HCT116 (cell line): ENCODE measurements around the gene ZFP92. TPM values are rescaled to one million over a fixed set of nuclear protein-coding genes. Genes with fewer than 3 reads are reported as not detected.

ENCODE experiments used
- ATAC-seq: fragments of 200-7000 bp; cut with Tn5 transposase; 2 replicates; pipeline ENCODE4 v1.9.1; 2020; ENCODE audit warnings: mild to moderate bottlenecking, moderate library complexity
- BruUV-seq: library from RNA; stranded (reverse); fragments of 400-500 nt; replicated peaks from 2 replicates; lab custom pipeline; 2021; lab: Mats Ljungman, UMichigan
- CTCF ChIA-PET: fragments of 300-600 bp; sonication (Branson Sonifier 250); formaldehyde crosslinking; loops from one replicate; lab custom pipeline; 2021; ENCODE audit warnings: antibody characterized with exemption; lab: Charles Lee
- POLR2A ChIA-PET: fragments of 300-600, 350-600 bp; sonication (Branson Sonifier 250); formaldehyde crosslinking; loops from one replicate; lab custom pipeline; 2021; ENCODE audit warnings: antibody characterized with exemption; lab: Charles Lee
- RAD21 ChIA-PET, 2 experiments: fragments of 300-600 bp; sonication (Branson Sonifier 250); formaldehyde crosslinking; loops; one replicate each; lab custom pipeline; 2023; ENCODE audit warnings: low total read pairs in 2 of 2; ENCODE audit not compliant: uncharacterized antibody in 2 of 2, unreplicated experiment in 2 of 2, low non-redundant PET in 1 of 2; lab: Charles Lee
- DNase-seq: peaks from one replicate; pipeline ENCODE4 v3.0.0-alpha.2; 2010; ENCODE audit warnings: low read depth, low spot score
- H2AFZ ChIP-seq: fragments of 200-600 bp; shearing (Covaris generic), sonication (generic); 2 replicates; pipeline ENCODE4 v1.6.1; 2017; ENCODE audit warnings: low read depth, mixed run types, mixed read lengths, antibody characterized with exemption, low read length; ENCODE audit not compliant: poor library complexity, severe bottlenecking
- H3K27ac ChIP-seq: 2 replicates; pipeline ENCODE4 v1.5.1; 2012; ENCODE audit warnings: low read depth, low read length
- H3K27me3 ChIP-seq: fragments of 200-600 bp; sonication (generic); 2 replicates; pipeline ENCODE4 v1.6.1; 2016; ENCODE audit warnings: mixed run types, low read length, mixed read lengths; ENCODE audit not compliant: insufficient read depth
- H3K36me3 ChIP-seq, 2 experiments: fragments of 200-500 bp in 1 of 2; fragments of 200-600 bp in 1 of 2; sonication (Bioruptor generic) in 1 of 2; sonication (generic) in 1 of 2; 2 replicates each; pipeline versions ENCODE4 v1.5.1 to v1.6.1; 2014 to 2016; ENCODE audit warnings: low read length in 2 of 2, inconsistent platforms in 1 of 2, mixed read lengths in 1 of 2, mixed run types in 1 of 2; ENCODE audit not compliant: insufficient read depth in 2 of 2, control insufficient read depth in 1 of 2
- H3K4me1 ChIP-seq, 2 experiments: fragments of 200-600 bp in 1 of 2; sonication (generic) in 1 of 2; 2 replicates each; pipeline versions ENCODE4 v1.5.1 to v1.6.1; 2012 to 2017; ENCODE audit warnings: low read length in 2 of 2, inconsistent platforms in 1 of 2, mild to moderate bottlenecking in 1 of 2, mixed read lengths in 1 of 2, mixed run types in 1 of 2, moderate library complexity in 1 of 2; ENCODE audit not compliant: insufficient read depth in 2 of 2, control insufficient read depth in 1 of 2
- H3K4me2 ChIP-seq: fragments of 200-600 bp; sonication (generic); 2 replicates; pipeline ENCODE4 v1.6.1; 2017; ENCODE audit warnings: mixed run types, low read length, mixed read lengths
- H3K4me3 ChIP-seq, 2 experiments: fragments of 200-600 bp in 1 of 2; sonication (generic) in 1 of 2; replicated peaks in 1 of 2; 2 replicates each; pipeline ENCODE4 v1.5.1; 2011 to 2016; ENCODE audit warnings: low read length in 2 of 2, control low read depth in 1 of 2, low read depth in 1 of 2, mild to moderate bottlenecking in 1 of 2, mixed read lengths in 1 of 2, mixed run types in 1 of 2
- H3K79me2 ChIP-seq: fragments of 200-600 bp; sonication (generic); 2 replicates; pipeline ENCODE4 v1.6.1; 2017; ENCODE audit warnings: mild to moderate bottlenecking, mixed run types, low read length, moderate library complexity, mixed read lengths; ENCODE audit not compliant: insufficient read depth
- H3K9ac ChIP-seq: fragments of 200-600 bp; sonication (generic); 2 replicates; pipeline ENCODE4 v1.6.1; 2016; ENCODE audit warnings: low read length, mixed read lengths
- H3K9me2 ChIP-seq: fragments of 200-600 bp; sonication (generic), shearing (Covaris generic); 2 replicates; pipeline ENCODE4 v1.6.1; 2017; ENCODE audit warnings: mixed run types, mild to moderate bottlenecking, moderate library complexity; ENCODE audit not compliant: insufficient read depth
- H3K9me3 ChIP-seq, 2 experiments: fragments of 200-500 bp in 1 of 2; fragments of 200-600 bp in 1 of 2; sonication (Bioruptor generic) in 1 of 2; sonication (generic) in 1 of 2; 2 replicates each; pipeline ENCODE4 v1.6.1; 2014 to 2017; ENCODE audit warnings: low read length in 2 of 2, mixed read lengths in 2 of 2, inconsistent platforms in 1 of 2, low read depth in 1 of 2, mild to moderate bottlenecking in 1 of 2, mixed run types in 1 of 2, moderate library complexity in 1 of 2; ENCODE audit not compliant: control insufficient read depth in 1 of 2, insufficient read depth in 1 of 2
- H4K20me1 ChIP-seq: fragments of 200-600 bp; sonication (generic), shearing (Covaris generic); 2 replicates; pipeline ENCODE4 v1.6.1; 2017; ENCODE audit warnings: mixed run types, mild to moderate bottlenecking, moderate library complexity; ENCODE audit not compliant: insufficient read depth
- CEBPB ChIP-seq: IDR thresholded peaks from 2 replicates; pipeline ENCODE4 v1.6.1; 2012; ENCODE audit warnings: low read depth
- CTCF ChIP-seq, 3 experiments: fragments of 200-600 bp in 1 of 3; sonication (generic) in 1 of 3; IDR thresholded peaks in 2 of 3; conservative IDR thresholded peaks in 1 of 3; 2 replicates each; pipeline ENCODE4 v1.5.1; 2012 to 2017; ENCODE audit warnings: low read depth in 2 of 3, low read length in 2 of 3, antibody characterized with exemption in 1 of 3, borderline replicate concordance in 1 of 3, control low read depth in 1 of 3, mild to moderate bottlenecking in 1 of 3, mixed read lengths in 1 of 3, mixed run types in 1 of 3, moderate library complexity in 1 of 3; ENCODE audit not compliant: insufficient read depth in 1 of 3
- EZH2 ChIP-seq: fragments of 200-600 bp; sonication (generic); IDR thresholded peaks from 2 replicates; pipeline ENCODE4 v1.6.1; 2017; ENCODE audit warnings: antibody characterized with exemption, mixed run types
- SRF ChIP-seq: IDR thresholded peaks from 2 replicates; pipeline ENCODE4 v1.6.1; 2012; ENCODE audit warnings: low read depth
- TCF7L2 ChIP-seq: IDR thresholded peaks from 2 replicates; pipeline ENCODE4 v1.7.0; 2011; ENCODE audit warnings: borderline replicate concordance, inconsistent platforms; ENCODE audit not compliant: insufficient read depth, insufficient read length; ENCODE audit errors: extremely low read depth
- ZBTB33 ChIP-seq: IDR thresholded peaks from 2 replicates; pipeline ENCODE4 v1.6.1; 2011; ENCODE audit warnings: mild to moderate bottlenecking, low read length, moderate library complexity; ENCODE audit not compliant: insufficient replicate concordance; ENCODE audit errors: extremely low read depth
- intact Hi-C: fragments of 100-400 bp; cut with micrococcal nuclease; formaldehyde crosslinking; loops from 2 replicates; pipeline ENCODE4 v1.10.0; 2022
- total RNA-seq: library from RNA; stranded (reverse); gene quantifications from one replicate; pipeline ENCODE4 v1.2.1, GENCODE V29; 2021; ENCODE audit not compliant: unreplicated experiment
- TF ChIP-seq, protein P1 (sequence below): IDR thresholded peaks from 2 replicates; pipeline ENCODE4 v1.6.1; 2012; ENCODE audit warnings: low read depth

Gene ZFP92
- total RNA-seq, 1 experiment from 2014 or later = not detected

DNA sequence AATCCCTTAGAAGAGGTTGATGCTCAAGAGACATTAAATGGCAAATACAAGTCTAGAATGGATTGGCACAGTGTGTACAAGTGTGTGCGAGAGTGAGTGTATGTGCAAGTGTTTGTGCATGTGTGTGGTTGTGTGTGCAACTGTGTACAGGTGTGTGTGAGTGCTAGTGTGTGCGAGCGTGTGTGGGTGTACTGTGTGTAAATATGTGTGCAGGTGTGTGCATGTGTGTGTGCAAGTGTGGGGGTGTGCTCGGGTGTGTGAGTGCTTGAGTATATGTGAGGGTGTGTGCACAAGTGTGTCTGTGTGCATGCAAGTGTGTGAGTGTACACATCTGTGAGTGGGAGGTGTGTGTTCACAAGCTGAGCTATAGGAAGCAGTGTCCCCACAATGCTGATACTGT, 28.7 kb downstream of the ZFP92 start:
- RAD21 ChIA-PET = no interaction called here
- ATAC-seq (no peak), DNase-seq (no peak)
- Histone ChIP-seq H3K9me2 (no peaks in the 10 kb centered on the region), H3K4me2 (no peak overlapping the region), H3K9ac (no peak overlapping the region), H3K27me3 (no peaks in the 10 kb centered on the region), H3K36me3 (no peaks in the 10 kb centered on the region), H3K27ac (no peak overlapping the region), H3K4me3 (no peak overlapping the region), H3K9me3 (no peaks in the 10 kb centered on the region), H2AFZ (no peak overlapping the region), H3K79me2 (no peaks in the 10 kb centered on the region), H4K20me1 (no peaks in the 10 kb centered on the region), H3K4me1 (peaks cover 0 to 7% of the 10 kb centered on the region in 2 experiments; a peak in 1 of 4 replicates)
- no peak for TF ChIP-seq CTCF (IDR thresholded peaks at IDR 0.05 in 2 of 3, conservative IDR thresholded peaks at IDR 0.05 in 1 of 3; ENCODE audit: borderline replicate concordance in 1 of 3, insufficient read depth in 1 of 3, low read depth in 2 of 3, low read length in 2 of 3)
- TF ChIP-seq, protein P1, sequence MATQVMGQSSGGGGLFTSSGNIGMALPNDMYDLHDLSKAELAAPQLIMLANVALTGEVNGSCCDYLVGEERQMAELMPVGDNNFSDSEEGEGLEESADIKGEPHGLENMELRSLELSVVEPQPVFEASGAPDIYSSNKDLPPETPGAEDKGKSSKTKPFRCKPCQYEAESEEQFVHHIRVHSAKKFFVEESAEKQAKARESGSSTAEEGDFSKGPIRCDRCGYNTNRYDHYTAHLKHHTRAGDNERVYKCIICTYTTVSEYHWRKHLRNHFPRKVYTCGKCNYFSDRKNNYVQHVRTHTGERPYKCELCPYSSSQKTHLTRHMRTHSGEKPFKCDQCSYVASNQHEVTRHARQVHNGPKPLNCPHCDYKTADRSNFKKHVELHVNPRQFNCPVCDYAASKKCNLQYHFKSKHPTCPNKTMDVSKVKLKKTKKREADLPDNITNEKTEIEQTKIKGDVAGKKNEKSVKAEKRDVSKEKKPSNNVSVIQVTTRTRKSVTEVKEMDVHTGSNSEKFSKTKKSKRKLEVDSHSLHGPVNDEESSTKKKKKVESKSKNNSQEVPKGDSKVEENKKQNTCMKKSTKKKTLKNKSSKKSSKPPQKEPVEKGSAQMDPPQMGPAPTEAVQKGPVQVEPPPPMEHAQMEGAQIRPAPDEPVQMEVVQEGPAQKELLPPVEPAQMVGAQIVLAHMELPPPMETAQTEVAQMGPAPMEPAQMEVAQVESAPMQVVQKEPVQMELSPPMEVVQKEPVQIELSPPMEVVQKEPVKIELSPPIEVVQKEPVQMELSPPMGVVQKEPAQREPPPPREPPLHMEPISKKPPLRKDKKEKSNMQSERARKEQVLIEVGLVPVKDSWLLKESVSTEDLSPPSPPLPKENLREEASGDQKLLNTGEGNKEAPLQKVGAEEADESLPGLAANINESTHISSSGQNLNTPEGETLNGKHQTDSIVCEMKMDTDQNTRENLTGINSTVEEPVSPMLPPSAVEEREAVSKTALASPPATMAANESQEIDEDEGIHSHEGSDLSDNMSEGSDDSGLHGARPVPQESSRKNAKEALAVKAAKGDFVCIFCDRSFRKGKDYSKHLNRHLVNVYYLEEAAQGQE = no peak
- no peak for TF ChIP-seq CEBPB
- TF ChIP-seq SRF = no peak
- no peak for TF ChIP-seq ZBTB33
- no peak for TF ChIP-seq TCF7L2
- TF ChIP-seq EZH2 = no peak
- POLR2A ChIA-PET = no interaction called here
- intact Hi-C loops = no loop called here
- no TSS peak for BruUV-seq
- CTCF ChIA-PET = no interaction called here
